OCI-LY7 (cell line): ENCODE measurements around the gene NDUFA6. TPM values are rescaled to one million over a fixed set of nuclear protein-coding genes. Genes with fewer than 3 reads are reported as not detected.
"Not testable (repeated sequence)": the region's sequence is repeated elsewhere in the genome, so short reads cannot be mapped to it uniquely, and the experiment has no call there.

Experiments
- BruUV-seq: library from RNA; stranded (reverse); fragments of 400-500 nt; replicated peaks from 2 replicates; lab custom pipeline; 2021; lab: Mats Ljungman, UMichigan
- CTCF ChIA-PET: fragments of 300-600 bp; sonication (Branson Sonifier 250); formaldehyde crosslinking; loops from one replicate; lab custom pipeline; 2022; ENCODE audit warnings: antibody characterized with exemption; ENCODE audit not compliant: unreplicated experiment; lab: Charles Lee
- POLR2A ChIA-PET: fragments of 300-600 bp; sonication (Branson Sonifier 250); formaldehyde crosslinking; loops from one replicate; lab custom pipeline; 2022; ENCODE audit warnings: antibody characterized with exemption; lab: Charles Lee
- DNase-seq: peaks from one replicate; pipeline ENCODE4 v3.0.0-alpha.2; 2015; ENCODE audit warnings: low spot score
- H2AFZ ChIP-seq: fragments of 200-600 bp; sonication (generic), shearing (Covaris generic); 2 replicates; pipeline ENCODE4 v1.6.1; 2014; ENCODE audit warnings: mild to moderate bottlenecking, antibody characterized with exemption, low read length, moderate library complexity
- H3K27ac ChIP-seq: fragments of 200-600 bp; sonication (generic); 2 replicates; pipeline ENCODE4 v1.5.1; 2014; ENCODE audit warnings: mixed run types, low read depth, mild to moderate bottlenecking, moderate library complexity, low read length, inconsistent platforms; ENCODE audit not compliant: poor library complexity, severe bottlenecking
- H3K36me3 ChIP-seq: fragments of 200-600 bp; sonication (generic); 2 replicates; pipeline ENCODE4 v1.6.1; 2014; ENCODE audit warnings: mild to moderate bottlenecking, antibody characterized with exemption, low read length, moderate library complexity, mixed read lengths; ENCODE audit not compliant: insufficient read depth
- H3K4me1 ChIP-seq: fragments of 200-600 bp; sonication (generic); 2 replicates; pipeline ENCODE4 v1.5.1; 2014; ENCODE audit warnings: mild to moderate bottlenecking, low read length; ENCODE audit not compliant: insufficient read depth, poor library complexity, severe bottlenecking
- H3K4me2 ChIP-seq: fragments of 200-600 bp; sonication (generic); 2 replicates; pipeline ENCODE4 v1.6.1; 2014; ENCODE audit warnings: mild to moderate bottlenecking, low read length
- H3K4me3 ChIP-seq: fragments of 200-600 bp; sonication (generic); 2 replicates; pipeline ENCODE4 v1.5.1; 2014; ENCODE audit warnings: mild to moderate bottlenecking, low read depth, low read length; ENCODE audit not compliant: poor library complexity, severe bottlenecking
- H3K79me2 ChIP-seq: fragments of 200-600 bp; sonication (generic); 2 replicates; pipeline ENCODE4 v1.6.1; 2016; ENCODE audit warnings: low read depth, mild to moderate bottlenecking, low read length, moderate library complexity, mixed read lengths; ENCODE audit not compliant: insufficient read depth
- H3K9me2 ChIP-seq: fragments of 200-600 bp; sonication (generic); 2 replicates; pipeline ENCODE4 v1.6.1; 2016; ENCODE audit warnings: mild to moderate bottlenecking, low read length, mixed read lengths; ENCODE audit not compliant: insufficient read depth
- H3K9me3 ChIP-seq: fragments of 200-600 bp; sonication (generic); 2 replicates; pipeline ENCODE4 v1.6.1; 2014; ENCODE audit warnings: mild to moderate bottlenecking, mixed run types, low read length, mixed read lengths
- H4K20me1 ChIP-seq: fragments of 200-600 bp; sonication (generic); 2 replicates; pipeline ENCODE4 v1.6.1; 2014; ENCODE audit warnings: mild to moderate bottlenecking, antibody characterized with exemption, low read length, moderate library complexity, mixed read lengths; ENCODE audit not compliant: insufficient read depth
- EZH2phosphoT487 ChIP-seq: fragments of 200-600 bp; sonication (generic); IDR thresholded peaks from 2 replicates; pipeline ENCODE4 v1.6.1; 2018; ENCODE audit warnings: low read depth, borderline replicate concordance, mild to moderate bottlenecking, mixed run types, antibody characterized with exemption, low read length, moderate library complexity, mixed read lengths
- intact Hi-C: fragments of 100-400 bp; cut with micrococcal nuclease; formaldehyde crosslinking; loops from one replicate; pipeline ENCODE4 v1.10.0; 2022; ENCODE audit not compliant: unreplicated experiment
- total RNA-seq, 2 experiments: library from RNA; depleted of rRNA in 1 of 2; stranded (reverse); fragments of >200 nt in 1 of 2; shearing (Covaris generic) in 1 of 2; gene quantifications; 2 replicates each; pipeline ENCODE4 v1.2.3, GENCODE V29; 2014 to 2022
- TF ChIP-seq, protein P1 (sequence below): fragments of 200-600 bp; sonication (generic); conservative IDR thresholded peaks from 2 replicates; pipeline ENCODE4 v1.5.1; 2014; ENCODE audit warnings: mild to moderate bottlenecking, antibody characterized with exemption, low read length, moderate library complexity, mixed read lengths

The NDUFA6 gene
- total RNA-seq, 2 experiments from 2014 or later: 49.8 to 63.8 TPM

DNA sequence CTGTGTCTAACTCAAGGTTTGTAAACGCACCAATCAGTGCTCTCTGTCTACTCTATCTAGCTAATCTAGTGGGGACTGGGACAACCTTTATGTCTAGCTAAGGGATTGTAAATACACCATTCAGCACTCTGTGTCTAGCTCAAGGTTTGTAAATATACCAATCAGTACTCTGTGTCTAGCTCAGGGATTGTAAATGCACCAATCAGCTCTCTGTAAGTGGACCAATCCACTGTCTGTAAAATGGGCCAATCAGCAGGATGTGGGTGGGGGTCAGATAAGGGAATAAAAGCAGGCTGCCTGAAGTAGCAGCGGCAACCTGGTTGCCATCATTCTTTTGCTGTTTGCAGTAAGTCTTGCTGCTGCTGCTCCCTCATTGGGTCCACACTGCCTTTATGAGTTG, 48.4 kb upstream of the NDUFA6 start:
- TF ChIP-seq EZH2phosphoT487: no peak
- TF ChIP-seq, protein P1, sequence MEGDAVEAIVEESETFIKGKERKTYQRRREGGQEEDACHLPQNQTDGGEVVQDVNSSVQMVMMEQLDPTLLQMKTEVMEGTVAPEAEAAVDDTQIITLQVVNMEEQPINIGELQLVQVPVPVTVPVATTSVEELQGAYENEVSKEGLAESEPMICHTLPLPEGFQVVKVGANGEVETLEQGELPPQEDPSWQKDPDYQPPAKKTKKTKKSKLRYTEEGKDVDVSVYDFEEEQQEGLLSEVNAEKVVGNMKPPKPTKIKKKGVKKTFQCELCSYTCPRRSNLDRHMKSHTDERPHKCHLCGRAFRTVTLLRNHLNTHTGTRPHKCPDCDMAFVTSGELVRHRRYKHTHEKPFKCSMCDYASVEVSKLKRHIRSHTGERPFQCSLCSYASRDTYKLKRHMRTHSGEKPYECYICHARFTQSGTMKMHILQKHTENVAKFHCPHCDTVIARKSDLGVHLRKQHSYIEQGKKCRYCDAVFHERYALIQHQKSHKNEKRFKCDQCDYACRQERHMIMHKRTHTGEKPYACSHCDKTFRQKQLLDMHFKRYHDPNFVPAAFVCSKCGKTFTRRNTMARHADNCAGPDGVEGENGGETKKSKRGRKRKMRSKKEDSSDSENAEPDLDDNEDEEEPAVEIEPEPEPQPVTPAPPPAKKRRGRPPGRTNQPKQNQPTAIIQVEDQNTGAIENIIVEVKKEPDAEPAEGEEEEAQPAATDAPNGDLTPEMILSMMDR: no peak
- DNase-seq: no peak
- ChIA-PET CTCF (no interaction called here), POLR2A (no interaction called here)
- Histone ChIP-seq H3K36me3 (peaks cover 9% of the 10 kb centered on the region), H3K4me1 (no peaks in the 10 kb centered on the region), H2AFZ (no peak overlapping the region), H3K27ac (no peak overlapping the region), H3K79me2 (no peaks in the 10 kb centered on the region), H3K4me2 (no peak overlapping the region), H4K20me1 (no peaks in the 10 kb centered on the region), H3K9me2 (no peaks in the 10 kb centered on the region), H3K9me3 (no peaks in the 10 kb centered on the region), H3K4me3 (no peak overlapping the region)
- no TSS peak for BruUV-seq
- intact Hi-C loops: no loop called here

DNA sequence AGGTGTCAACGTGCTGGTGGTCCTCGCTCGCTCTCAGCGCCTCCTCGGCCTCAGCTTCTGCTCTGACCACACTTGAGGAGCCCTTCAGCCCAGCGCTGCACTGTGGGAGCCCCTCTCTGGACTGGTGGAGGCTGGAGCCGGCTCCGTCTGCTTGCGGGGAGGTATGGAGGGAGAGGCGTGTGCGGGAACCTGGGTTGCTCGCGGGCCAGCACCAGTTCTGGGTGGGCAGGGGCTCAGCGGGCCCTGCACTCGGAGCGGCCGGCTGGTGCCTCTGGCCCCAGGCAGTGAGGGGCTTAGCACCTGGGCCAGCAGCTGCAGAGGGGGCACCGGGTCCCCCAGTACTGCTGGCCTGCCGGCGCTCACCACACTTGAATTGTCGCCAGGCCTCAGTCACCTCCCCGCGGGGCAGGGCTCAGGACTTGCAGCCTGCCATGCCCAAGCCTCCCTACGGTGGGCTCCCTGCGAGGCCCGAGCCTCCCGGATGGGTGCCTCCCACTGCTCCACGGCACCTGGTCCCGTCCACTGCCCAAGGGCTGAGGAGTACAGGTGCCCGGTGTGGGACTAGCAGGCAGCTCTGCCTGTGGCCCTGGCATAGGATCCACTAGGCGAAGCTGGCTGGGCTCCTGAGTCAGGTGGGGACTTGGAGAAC, 47.7 kb upstream of the NDUFA6 start:
- H3K4me2 ChIP-seq: no peak overlapping the region
- BruUV-seq: no TSS peak
- H4K20me1 ChIP-seq: no peaks in the 10 kb centered on the region
- no peaks in the 10 kb centered on the region for H3K9me3 ChIP-seq
- H3K4me1 ChIP-seq: no peaks in the 10 kb centered on the region
- intact Hi-C loops: no loop called here
- CTCF ChIA-PET: no interaction called here
- no peak for DNase-seq
- no peak overlapping the region for H3K4me3 ChIP-seq
- H3K79me2 ChIP-seq: no peaks in the 10 kb centered on the region
- peaks cover 9% of the 10 kb centered on the region for H3K36me3 ChIP-seq
- no peak overlapping the region for H2AFZ ChIP-seq
- H3K9me2 ChIP-seq: no peaks in the 10 kb centered on the region
- POLR2A ChIA-PET: no interaction called here
- H3K27ac ChIP-seq: no peak overlapping the region
- TF ChIP-seq, protein P1: no peak
- no peak for TF ChIP-seq EZH2phosphoT487

DNA sequence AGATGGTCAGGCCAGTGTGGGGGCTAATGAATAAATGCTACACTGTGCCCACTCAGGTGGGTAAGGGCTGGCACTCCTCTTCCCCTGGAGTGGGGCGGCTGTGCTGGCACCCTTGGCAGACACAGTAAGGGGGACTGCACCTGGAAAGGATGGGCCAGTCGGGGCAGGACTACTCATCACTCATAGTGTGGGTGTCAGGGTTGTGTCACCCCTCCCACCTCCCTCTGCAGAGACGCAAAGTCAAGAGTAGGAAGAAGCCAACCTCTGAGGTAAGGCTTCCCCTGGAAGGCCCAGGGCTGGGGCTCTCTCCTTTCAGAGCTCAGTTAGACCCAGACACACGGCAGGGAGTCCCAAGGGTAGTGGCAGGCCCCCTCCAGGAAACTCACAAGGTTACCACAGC, 45.1 kb upstream of the NDUFA6 start:
- H3K4me2 ChIP-seq, H4K20me1 ChIP-seq, H3K4me3 ChIP-seq, H3K9me2 ChIP-seq, DNase-seq, intact Hi-C loops, H3K9me3 ChIP-seq, POLR2A ChIA-PET, H3K27ac ChIP-seq, BruUV-seq, CTCF ChIA-PET, H2AFZ ChIP-seq, H3K4me1 ChIP-seq, H3K36me3 ChIP-seq, H3K79me2 ChIP-seq: not testable (repeated sequence)
